ENCODE results near the gene PLEKHH1. TPM values are rescaled to one million over a fixed set of nuclear protein-coding genes. Genes with fewer than 3 reads are reported as not detected.

PLEKHH1 gene
- total RNA-seq, 6 experiments from 2014 or later: 1.9 to 4.1 (median 3.0) TPM

DNA sequence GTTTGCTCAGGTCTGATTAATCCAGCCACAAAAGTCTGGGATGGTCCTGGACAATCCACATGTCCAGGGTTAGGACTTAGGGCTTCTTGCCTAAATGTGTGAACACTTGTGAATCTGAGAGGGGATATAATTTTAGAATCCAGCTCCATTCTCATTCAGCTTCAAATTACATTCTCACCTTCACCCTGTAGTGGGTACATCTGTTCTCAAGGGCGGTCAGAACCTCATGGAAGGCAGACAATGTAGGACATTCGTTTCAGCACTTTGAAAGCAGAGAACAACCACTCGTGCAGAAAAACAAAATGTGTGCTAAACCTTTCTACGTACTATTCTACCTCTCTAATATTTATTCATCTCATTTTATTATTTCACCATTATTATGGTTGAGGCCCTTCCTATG lies 45.8 kb upstream of the PLEKHH1 start:
- Histone ChIP-seq H3K9me3 (no peaks in the 10 kb centered on the region), H3K4me1 (no peaks in the 10 kb centered on the region), H3K27me3 (no peaks in the 10 kb centered on the region), H3K36me3 (no peaks in the 10 kb centered on the region), H3K27ac (no peak overlapping the region), H3K4me3 (no peak overlapping the region)
- intact Hi-C loops (cut with DNase I): no loop called here
- no peak for ATAC-seq
- TF ChIP-seq CTCF (IDR thresholded peaks at IDR 0.05) (no peak), POLR2A (IDR thresholded peaks at IDR 0.05) (no peak)
- 91% methylated on average over 4 of the region's 4 CpGs for WGBS (ENCODE audit: insufficient coverage, low coverage, low lambda C conversion rate, missing lambda C conversion rate)
- no peak for DNase-seq

GRCh38 chr14:67487937-67488893 lies 44.9 kb upstream of the PLEKHH1 start, which contains the start of gene TMEM229B:
TMEM229B (minus strand) TSS chr14:67488721; CDS start chr14:67473923, 14,798 bp downstream.
- H3K9me3 ChIP-seq: peaks cover 0 to 1% (median 0%) of the 10 kb centered on the region in 4 donors
- H3K4me1 ChIP-seq: no peaks in the 10 kb centered on the region
- ATAC-seq (peak; percentile 80 to 91 (median 86)), DNase-seq (peak; percentile 49 to 61 (median 49))
- H3K36me3 ChIP-seq: no peaks in the 10 kb centered on the region
- peak within 1 kb of the TSS; percentile 30 to 35 (median 34) for H3K4me3 ChIP-seq
- H3K27ac ChIP-seq: peak within 1 kb of the TSS; percentile 21 to 56 (median 52)
- no peak for TF ChIP-seq CTCF (IDR thresholded peaks at IDR 0.05)
- TF ChIP-seq POLR2A (IDR thresholded peaks at IDR 0.05): no peak
- intact Hi-C loops (cut with DNase I): no loop called here
- H3K27me3 ChIP-seq: no peaks in the 10 kb centered on the region
- 24% methylated on average over 9 of the region's 13 CpGs for WGBS (ENCODE audit: insufficient coverage, low coverage, low lambda C conversion rate, missing lambda C conversion rate)

DNA sequence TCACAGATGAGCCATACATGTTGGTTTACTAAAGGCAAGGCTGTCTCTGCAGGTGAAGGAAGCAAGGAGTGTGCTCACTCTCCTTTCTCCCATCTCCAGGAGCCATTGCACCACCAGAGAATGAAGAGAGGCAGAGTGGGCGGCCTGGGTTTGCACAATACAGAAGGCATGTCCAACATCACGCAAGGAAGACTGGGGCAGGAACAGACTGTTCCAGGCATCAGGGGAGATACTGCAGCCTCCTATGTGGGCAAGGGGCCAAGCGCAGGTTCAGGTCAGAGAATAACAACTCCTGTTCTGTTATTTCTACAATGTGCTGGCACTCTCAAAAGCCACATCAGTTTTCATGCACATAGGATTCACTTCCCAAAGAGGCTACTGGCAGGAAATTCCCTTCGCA lies 42.9 kb upstream of the PLEKHH1 start:
- H3K9me3 ChIP-seq: peaks cover 0 to 5% (median 0%) of the 10 kb centered on the region in 4 donors
- H3K36me3 ChIP-seq: no peaks in the 10 kb centered on the region
- WGBS (ENCODE audit: insufficient coverage, low coverage, low lambda C conversion rate, missing lambda C conversion rate): 72% methylated on average over 3 of the region's 4 CpGs
- H3K27ac ChIP-seq: no peak overlapping the region
- no peak for DNase-seq
- intact Hi-C loops (cut with DNase I): no loop called here
- no peaks in the 10 kb centered on the region for H3K4me1 ChIP-seq
- no peaks in the 10 kb centered on the region for H3K27me3 ChIP-seq
- no peak for TF ChIP-seq POLR2A (IDR thresholded peaks at IDR 0.05)
- no peak for TF ChIP-seq CTCF (IDR thresholded peaks at IDR 0.05)
- ATAC-seq: no peak
- no peak overlapping the region for H3K4me3 ChIP-seq

- no peak for ATAC-seq
- Histone ChIP-seq H3K4me3 (no peak overlapping the region), H3K27me3 (no peaks in the 10 kb centered on the region), H3K9me3 (peaks cover 0 to 5% (median 0%) of the 10 kb centered on the region in 4 donors), H3K27ac (no peak overlapping the region), H3K36me3 (no peaks in the 10 kb centered on the region), H3K4me1 (no peaks in the 10 kb centered on the region)
- TF ChIP-seq POLR2A (IDR thresholded peaks at IDR 0.05): no peak
- no peak for TF ChIP-seq CTCF (IDR thresholded peaks at IDR 0.05)
- 100% methylated on average over 3 of the region's 3 CpGs for WGBS (ENCODE audit: insufficient coverage, low coverage, low lambda C conversion rate, missing lambda C conversion rate)
- no peak for DNase-seq
- intact Hi-C loops (cut with DNase I): no loop called here
These were observed 41.8 kb upstream of the PLEKHH1 start for GRCh38 chr14:67491285-67491684.
